HL-60 (cell line): ENCODE results near the gene PTPRN2.

Source experiments
- DNase-seq, 2 experiments: peaks; one replicate each; pipeline ENCODE4 v3.0.0-alpha.2; 2010 to 2020; ENCODE audit warnings: low read depth in 1 of 2, low spot score in 1 of 2
- H3K27ac ChIP-seq: fragments of 250-450 bp; sonication (Bioruptor Pico); replicated peaks from 2 replicates; pipeline ENCODE4 v1.5.1; 2020; ENCODE audit warnings: mild to moderate bottlenecking, moderate library complexity
- H3K27me3 ChIP-seq: fragments of 250-450 bp; sonication (Bioruptor Pico); 2 replicates; pipeline ENCODE4 v1.5.1; 2021; ENCODE audit warnings: mild to moderate bottlenecking, moderate library complexity; ENCODE audit not compliant: insufficient read depth, poor library complexity, severe bottlenecking
- H3K4me3 ChIP-seq: replicated peaks from 2 replicates; pipeline ENCODE4 v1.5.1; 2011; ENCODE audit warnings: mild to moderate bottlenecking, control low read depth, low read length; ENCODE audit not compliant: insufficient read depth
- GABPA ChIP-seq: IDR thresholded peaks from 2 replicates; pipeline ENCODE4 v1.6.1; 2012; ENCODE audit warnings: low read depth
- POLR2AphosphoS5 ChIP-seq: IDR thresholded peaks from 2 replicates; pipeline ENCODE4 v1.6.1; 2012; ENCODE audit warnings: low read depth
- REST ChIP-seq: IDR thresholded peaks from 2 replicates; pipeline ENCODE4 v1.6.1; 2012; ENCODE audit warnings: low read depth; ENCODE audit not compliant: insufficient replicate concordance
- SPI1 ChIP-seq: IDR thresholded peaks from 2 replicates; pipeline ENCODE4 v1.6.1; 2012; ENCODE audit warnings: low read depth, mild to moderate bottlenecking, borderline replicate concordance
- TF ChIP-seq, protein P1 (sequence below): IDR thresholded peaks from one replicate; pipeline ENCODE4 v1.5.1; 2011; ENCODE audit warnings: low read length, control low read depth, inconsistent platforms; ENCODE audit not compliant: insufficient read depth

Gene PTPRN2

GRCh38 chr7:157832421-157832820 lies 755.2 kb downstream of the PTPRN2 start:
- Histone ChIP-seq H3K4me3 (no peak overlapping the region), H3K27ac (no peak overlapping the region), H3K27me3 (no peaks in the 10 kb centered on the region)
- TF ChIP-seq GABPA (no peak), POLR2AphosphoS5 (no peak), SPI1 (no peak), REST (no peak)
- TF ChIP-seq, protein P1, sequence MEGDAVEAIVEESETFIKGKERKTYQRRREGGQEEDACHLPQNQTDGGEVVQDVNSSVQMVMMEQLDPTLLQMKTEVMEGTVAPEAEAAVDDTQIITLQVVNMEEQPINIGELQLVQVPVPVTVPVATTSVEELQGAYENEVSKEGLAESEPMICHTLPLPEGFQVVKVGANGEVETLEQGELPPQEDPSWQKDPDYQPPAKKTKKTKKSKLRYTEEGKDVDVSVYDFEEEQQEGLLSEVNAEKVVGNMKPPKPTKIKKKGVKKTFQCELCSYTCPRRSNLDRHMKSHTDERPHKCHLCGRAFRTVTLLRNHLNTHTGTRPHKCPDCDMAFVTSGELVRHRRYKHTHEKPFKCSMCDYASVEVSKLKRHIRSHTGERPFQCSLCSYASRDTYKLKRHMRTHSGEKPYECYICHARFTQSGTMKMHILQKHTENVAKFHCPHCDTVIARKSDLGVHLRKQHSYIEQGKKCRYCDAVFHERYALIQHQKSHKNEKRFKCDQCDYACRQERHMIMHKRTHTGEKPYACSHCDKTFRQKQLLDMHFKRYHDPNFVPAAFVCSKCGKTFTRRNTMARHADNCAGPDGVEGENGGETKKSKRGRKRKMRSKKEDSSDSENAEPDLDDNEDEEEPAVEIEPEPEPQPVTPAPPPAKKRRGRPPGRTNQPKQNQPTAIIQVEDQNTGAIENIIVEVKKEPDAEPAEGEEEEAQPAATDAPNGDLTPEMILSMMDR, result no peak
- DNase-seq, result no peak

- Histone ChIP-seq H3K4me3 (no peak overlapping the region), H3K27me3 (no peaks in the 10 kb centered on the region), H3K27ac (no peak overlapping the region)
- no peak for DNase-seq
- TF ChIP-seq SPI1 (no peak), GABPA (no peak), REST (no peak), POLR2AphosphoS5 (no peak)
- TF ChIP-seq, protein P1, result no peak
These were observed 755.6 kb downstream of the PTPRN2 start for GRCh38 chr7:157832006-157832405.

GRCh38 chr7:157831143-157831905 lies 756.3 kb downstream of the PTPRN2 start:
- Histone ChIP-seq H3K27me3 (no peaks in the 10 kb centered on the region), H3K4me3 (no peak overlapping the region), H3K27ac (no peak overlapping the region)
- TF ChIP-seq POLR2AphosphoS5 (no peak), SPI1 (no peak), REST (no peak), GABPA (no peak)
- TF ChIP-seq, protein P1, result no peak
- no peak for DNase-seq
